PC-3 (cell line): ENCODE results near the gene CIAO3. TPM values are rescaled to one million over a fixed set of nuclear protein-coding genes. Genes with fewer than 3 reads are reported as not detected.
A peak's percentile ranks its signal among the peaks of the same experiment; 100 is the strongest.

ENCODE experiments used
- ATAC-seq: fragments of 200-7000 bp; cut with Tn5 transposase; 2 replicates; pipeline ENCODE4 v1.9.1; 2020; ENCODE audit warnings: mild to moderate bottlenecking, moderate library complexity
- BruUV-seq: library from RNA; stranded (reverse); fragments of 400-500 nt; replicated peaks from 2 replicates; lab custom pipeline; 2021; lab: Mats Ljungman, UMichigan
- CTCF ChIA-PET: fragments of 300-600 bp; sonication (Branson Sonifier 250); formaldehyde crosslinking; loops from one replicate; lab custom pipeline; 2022; ENCODE audit warnings: antibody characterized with exemption; lab: Charles Lee
- POLR2A ChIA-PET: fragments of 300-600 bp; sonication (Branson Sonifier 250); formaldehyde crosslinking; loops from one replicate; lab custom pipeline; 2022; ENCODE audit warnings: antibody characterized with exemption; ENCODE audit not compliant: unreplicated experiment; lab: Charles Lee
- DNase-seq: peaks from one replicate; pipeline ENCODE4 v3.0.0-alpha.2; 2015
- H2AFZ ChIP-seq: fragments of 300-600 bp; sonication (generic); 2 replicates; pipeline ENCODE4 v1.6.0; 2016; ENCODE audit warnings: antibody characterized with exemption, low read length
- H3F3A ChIP-seq: fragments of 300-600 bp; sonication (generic); one replicate; pipeline ENCODE4 v1.6.0; 2017; ENCODE audit warnings: antibody characterized with exemption, low read length, control low read depth, mild to moderate bottlenecking; ENCODE audit not compliant: unreplicated experiment
- H3K27ac ChIP-seq: fragments of 300-600 bp; sonication (generic); 2 replicates; pipeline ENCODE4 v1.5.1; 2016; ENCODE audit warnings: mild to moderate bottlenecking, low read length
- H3K27me3 ChIP-seq: fragments of 300-600 bp; sonication (generic); 2 replicates; pipeline ENCODE4 v1.6.1; 2016; ENCODE audit warnings: low read length, mixed read lengths
- H3K36me3 ChIP-seq: fragments of 300-600 bp; sonication (generic); 2 replicates; pipeline ENCODE4 v1.6.1; 2016; ENCODE audit warnings: low read depth, mixed run types, low read length, mixed read lengths
- H3K4me1 ChIP-seq: fragments of 300-600 bp; sonication (generic); 2 replicates; pipeline ENCODE4 v1.5.1; 2016; ENCODE audit warnings: low read length; ENCODE audit not compliant: insufficient read depth
- H3K4me2 ChIP-seq: fragments of 300-600 bp; sonication (generic); 2 replicates; pipeline ENCODE4 v1.6.0; 2016; ENCODE audit warnings: low read length
- H3K4me3 ChIP-seq: fragments of 300-600 bp; sonication (generic); 2 replicates; pipeline ENCODE4 v1.5.1; 2016; ENCODE audit warnings: mild to moderate bottlenecking, low read length, mixed read lengths
- H3K79me2 ChIP-seq: fragments of 300-600 bp; sonication (generic); 2 replicates; pipeline ENCODE4 v1.6.1; 2017; ENCODE audit warnings: low read length, mixed read lengths
- H3K9ac ChIP-seq: fragments of 300-600 bp; sonication (generic); 2 replicates; pipeline ENCODE4 v1.6.0; 2016; ENCODE audit warnings: mild to moderate bottlenecking, low read length
- H3K9me2 ChIP-seq: fragments of 300-600 bp; sonication (generic); replicated peaks from 2 replicates; pipeline ENCODE4 v1.6.1; 2016; ENCODE audit warnings: mixed run types, low read length, mixed read lengths
- H3K9me3 ChIP-seq: fragments of 300-600 bp; sonication (generic); 2 replicates; pipeline ENCODE4 v1.6.1; 2016; ENCODE audit warnings: low read length, mixed read lengths
- H4K20me1 ChIP-seq: fragments of 300-600 bp; sonication (generic); 2 replicates; pipeline ENCODE4 v1.6.1; 2016; ENCODE audit warnings: low read length, mixed read lengths
- EZH2 ChIP-seq: fragments of 300-600 bp; sonication (generic); IDR thresholded peaks from one replicate; pipeline ENCODE4 v1.6.1; 2017; ENCODE audit warnings: antibody characterized with exemption, mild to moderate bottlenecking, low read length; ENCODE audit not compliant: unreplicated experiment
- EZH2phosphoT487 ChIP-seq: fragments of 300-600 bp; sonication (generic); IDR thresholded peaks from 2 replicates; pipeline ENCODE4 v1.6.1; 2018; ENCODE audit warnings: mild to moderate bottlenecking, antibody characterized with exemption, low read length, borderline replicate concordance
- intact Hi-C: fragments of 100-400 bp; cut with micrococcal nuclease; formaldehyde crosslinking; loops from 2 replicates; pipeline ENCODE4 v1.9.0; 2023
- total RNA-seq: library from RNA; depleted of rRNA; stranded (reverse); fragments of >200 nt; gene quantifications from 2 replicates; pipeline ENCODE4 v1.2.3, GENCODE V29; 2014
- TF ChIP-seq, protein P1 (sequence below): fragments of 300-600 bp; sonication (generic); conservative IDR thresholded peaks from 2 replicates; pipeline ENCODE4 v1.5.1; 2017; ENCODE audit warnings: antibody characterized with exemption, low read depth, mild to moderate bottlenecking, low read length

Gene CIAO3
- total RNA-seq, 1 experiment from 2014 or later: 46.1 TPM

DNA sequence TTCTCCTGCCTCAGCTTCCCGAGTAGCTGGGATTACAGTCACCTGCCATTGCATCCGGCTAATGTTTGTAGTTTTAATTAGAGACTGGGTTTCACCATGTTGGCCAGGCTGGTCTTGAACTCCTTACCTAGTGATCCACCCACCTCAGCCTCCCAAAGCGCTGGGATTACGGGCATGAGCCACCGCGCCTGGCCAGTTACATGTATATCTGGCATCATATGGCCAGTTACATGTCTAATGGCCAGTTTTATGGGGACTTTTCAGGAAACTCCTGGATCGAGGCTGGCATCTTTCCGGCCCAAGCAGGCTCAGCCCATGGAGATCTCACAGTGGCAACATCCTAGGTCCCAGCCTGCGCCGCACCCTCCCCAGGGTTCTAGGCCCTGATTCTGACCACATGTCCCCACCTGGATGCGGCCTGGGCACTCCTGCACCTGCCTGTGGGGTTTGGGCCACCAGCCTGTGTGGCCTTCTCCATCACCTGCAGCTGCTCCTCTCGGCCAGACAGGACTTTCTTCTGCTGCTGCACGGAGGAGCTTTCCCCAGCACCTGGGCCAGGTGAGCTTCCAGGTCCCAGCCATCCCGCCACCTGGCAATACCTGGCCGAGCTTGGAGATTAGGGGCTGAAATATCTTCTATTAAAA lies 1.3 kb upstream of the CIAO3 start:
- no peak overlapping the region for H3K9ac ChIP-seq
- no peak for ATAC-seq
- no peaks in the 10 kb centered on the region for H3K9me2 ChIP-seq
- CTCF ChIA-PET: interaction anchor here (0.6 kb wide), 1 partner anchor 14 kb away, joined by 12 read pairs; no protein-coding TSS in a partner anchor
- no peak overlapping the region for H3K4me2 ChIP-seq
- H4K20me1 ChIP-seq: no peaks in the 10 kb centered on the region
- no peak overlapping the region for H3K27ac ChIP-seq
- no peaks in the 10 kb centered on the region for H3K9me3 ChIP-seq
- POLR2A ChIA-PET: no interaction called here
- H3K4me1 ChIP-seq: peaks cover 5% of the 10 kb centered on the region; the same call in 1 of the 2 replicates
- BruUV-seq: no TSS peak
- no peak overlapping the region for H2AFZ ChIP-seq
- H3F3A ChIP-seq: no peaks in the 10 kb centered on the region
- intact Hi-C loops: loop anchor here (5.0 kb wide), 1 partner anchor 40 kb away; no protein-coding TSS in a partner anchor
- H3K36me3 ChIP-seq: no peaks in the 10 kb centered on the region
- H3K27me3 ChIP-seq: no peaks in the 10 kb centered on the region
- no peak for DNase-seq
- H3K4me3 ChIP-seq: no peak overlapping the region
- TF ChIP-seq, protein P1, sequence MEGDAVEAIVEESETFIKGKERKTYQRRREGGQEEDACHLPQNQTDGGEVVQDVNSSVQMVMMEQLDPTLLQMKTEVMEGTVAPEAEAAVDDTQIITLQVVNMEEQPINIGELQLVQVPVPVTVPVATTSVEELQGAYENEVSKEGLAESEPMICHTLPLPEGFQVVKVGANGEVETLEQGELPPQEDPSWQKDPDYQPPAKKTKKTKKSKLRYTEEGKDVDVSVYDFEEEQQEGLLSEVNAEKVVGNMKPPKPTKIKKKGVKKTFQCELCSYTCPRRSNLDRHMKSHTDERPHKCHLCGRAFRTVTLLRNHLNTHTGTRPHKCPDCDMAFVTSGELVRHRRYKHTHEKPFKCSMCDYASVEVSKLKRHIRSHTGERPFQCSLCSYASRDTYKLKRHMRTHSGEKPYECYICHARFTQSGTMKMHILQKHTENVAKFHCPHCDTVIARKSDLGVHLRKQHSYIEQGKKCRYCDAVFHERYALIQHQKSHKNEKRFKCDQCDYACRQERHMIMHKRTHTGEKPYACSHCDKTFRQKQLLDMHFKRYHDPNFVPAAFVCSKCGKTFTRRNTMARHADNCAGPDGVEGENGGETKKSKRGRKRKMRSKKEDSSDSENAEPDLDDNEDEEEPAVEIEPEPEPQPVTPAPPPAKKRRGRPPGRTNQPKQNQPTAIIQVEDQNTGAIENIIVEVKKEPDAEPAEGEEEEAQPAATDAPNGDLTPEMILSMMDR: no peak
- TF ChIP-seq EZH2phosphoT487 (no peak), EZH2 (no peak)
- H3K79me2 ChIP-seq: peaks cover 12% of the 10 kb centered on the region

DNA sequence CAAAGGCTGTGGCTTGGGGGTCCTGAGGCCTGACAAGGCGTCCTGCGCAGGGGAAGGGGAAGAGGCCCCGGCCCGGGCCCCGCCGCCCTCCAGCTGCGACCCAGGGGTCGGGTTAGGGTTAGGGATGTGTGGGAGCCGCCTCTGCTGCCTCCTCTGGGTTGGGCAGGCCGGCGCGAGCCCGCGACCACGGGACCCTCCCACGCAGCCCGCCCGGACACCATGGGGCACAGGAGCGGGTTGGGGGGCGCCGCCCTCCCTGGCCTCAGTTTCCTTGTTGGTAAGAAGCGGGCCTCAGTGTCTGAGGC lies 386 bp downstream of the CIAO3 start:
- Histone ChIP-seq H3K9ac (peak overlapping the region; percentile 79), H4K20me1 (no peaks in the 10 kb centered on the region), H3F3A (no peaks in the 10 kb centered on the region), H2AFZ (peak overlapping the region; percentile 87), H3K36me3 (no peaks in the 10 kb centered on the region), H3K4me3 (peak overlapping the region; percentile 89), H3K4me1 (peaks cover 5% of the 10 kb centered on the region; the same call in 1 of the 2 replicates), H3K9me3 (no peaks in the 10 kb centered on the region), H3K27ac (no peak overlapping the region), H3K9me2 (no peaks in the 10 kb centered on the region), H3K79me2 (peaks cover 12% of the 10 kb centered on the region), H3K4me2 (peak overlapping the region; percentile 97), H3K27me3 (no peaks in the 10 kb centered on the region)
- DNase-seq (no peak), ATAC-seq (peak; percentile 28)
- no TSS peak for BruUV-seq
- ChIA-PET CTCF (no interaction called here), POLR2A (no interaction called here)
- intact Hi-C loops: loop anchor here (5.0 kb wide), 1 partner anchor 42 kb away; no protein-coding TSS in a partner anchor
- TF ChIP-seq, protein P1: no peak
- TF ChIP-seq EZH2phosphoT487 (no peak), EZH2 (no peak)
